ENCODE data around the gene OVOL2. TPM values are rescaled to one million over a fixed set of nuclear protein-coding genes. Genes with fewer than 3 reads are reported as not detected.

OVOL2 gene
- total and polyA plus RNA-seq, 2 of the 8 experiments (the other 6 are each of a cell fraction or from before 2014, with no cell fraction given) = 11.0 to 11.4 TPM

- TF ChIP-seq CHD7 (IDR thresholded peaks at IDR 0.05; ENCODE audit: insufficient replicate concordance, low read length) (no peak), POU5F1 (IDR thresholded peaks at IDR 0.05; ENCODE audit: low read depth, low read length) (no peak), CHD1 (IDR thresholded peaks at IDR 0.05; ENCODE audit: low read depth, low read length) (no peak), SIX5 (IDR thresholded peaks at IDR 0.05; ENCODE audit: low read depth, low read length) (no peak), POLR2A (IDR thresholded peaks at IDR 0.05; ENCODE audit: control extremely low read depth in 1 of 2, low read depth in 2 of 2, low read length in 2 of 2) (no peak), POLR2AphosphoS5 (IDR thresholded peaks at IDR 0.05; ENCODE audit: low read depth, low read length) (no peak), KDM1A (IDR thresholded peaks at IDR 0.05; ENCODE audit: borderline replicate concordance, low read length) (no peak), TAF1 (IDR thresholded peaks at IDR 0.05; ENCODE audit: low read depth, low read length) (no peak), SAP30 (IDR thresholded peaks at IDR 0.05; ENCODE audit: insufficient read depth, insufficient replicate concordance, low read length) (no peak), BRCA1 (IDR thresholded peaks at IDR 0.05; ENCODE audit: low read depth, low read length) (no peak), ASH2L (IDR thresholded peaks at IDR 0.05; ENCODE audit: low read length) (no peak)
- TF ChIP-seq, protein P1, sequence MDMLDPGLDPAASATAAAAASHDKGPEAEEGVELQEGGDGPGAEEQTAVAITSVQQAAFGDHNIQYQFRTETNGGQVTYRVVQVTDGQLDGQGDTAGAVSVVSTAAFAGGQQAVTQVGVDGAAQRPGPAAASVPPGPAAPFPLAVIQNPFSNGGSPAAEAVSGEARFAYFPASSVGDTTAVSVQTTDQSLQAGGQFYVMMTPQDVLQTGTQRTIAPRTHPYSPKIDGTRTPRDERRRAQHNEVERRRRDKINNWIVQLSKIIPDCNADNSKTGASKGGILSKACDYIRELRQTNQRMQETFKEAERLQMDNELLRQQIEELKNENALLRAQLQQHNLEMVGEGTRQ (IDR thresholded peaks at IDR 0.05; ENCODE audit: low read length) = peak; percentile 65
These were observed 35.2 kb upstream of the OVOL2 start (continued) for GRCh38 chr20:18092890-18093289.
